Germinal center (tissue), 1 donor: ENCODE measurements around the gene CNGB1.
A peak's percentile ranks its signal among the peaks of the same experiment; 100 is the strongest.
"Not testable (repeated sequence)": the region's sequence is repeated elsewhere in the genome, so short reads cannot be mapped to it uniquely, and the experiment has no call there.

Experiments used
- DNase-seq: peaks from one replicate; pipeline ENCODE4 v3.0.0; 2012; ENCODE audit warnings: mixed read lengths, low spot score

The CNGB1 gene

DNA sequence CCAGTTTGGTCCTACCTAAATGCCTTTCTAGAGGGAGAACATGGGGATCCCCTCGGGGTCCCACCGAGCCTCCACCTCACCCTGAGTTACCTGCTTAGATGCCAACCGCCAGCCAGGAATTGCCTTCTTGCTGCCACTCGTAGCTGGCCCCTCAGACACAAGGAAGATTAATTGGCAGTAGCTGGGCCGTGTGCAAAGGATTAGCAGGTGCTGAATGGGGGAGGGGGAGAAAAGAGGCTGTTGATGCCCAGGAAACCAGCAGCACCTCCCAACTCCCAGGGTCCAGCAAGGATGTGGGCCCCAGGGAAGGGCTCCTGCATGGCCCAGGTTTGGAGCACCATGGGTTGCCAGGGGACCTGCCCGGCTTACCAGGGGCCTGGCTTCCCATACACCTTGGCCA, at the start of gene CNGB1:
Gene CNGB1 (minus strand): TSS at position 159 of the 400 bp plus-strand sequence. CDS start 3,842 bp downstream, outside the sequence.
- no peak for DNase-seq

DNA sequence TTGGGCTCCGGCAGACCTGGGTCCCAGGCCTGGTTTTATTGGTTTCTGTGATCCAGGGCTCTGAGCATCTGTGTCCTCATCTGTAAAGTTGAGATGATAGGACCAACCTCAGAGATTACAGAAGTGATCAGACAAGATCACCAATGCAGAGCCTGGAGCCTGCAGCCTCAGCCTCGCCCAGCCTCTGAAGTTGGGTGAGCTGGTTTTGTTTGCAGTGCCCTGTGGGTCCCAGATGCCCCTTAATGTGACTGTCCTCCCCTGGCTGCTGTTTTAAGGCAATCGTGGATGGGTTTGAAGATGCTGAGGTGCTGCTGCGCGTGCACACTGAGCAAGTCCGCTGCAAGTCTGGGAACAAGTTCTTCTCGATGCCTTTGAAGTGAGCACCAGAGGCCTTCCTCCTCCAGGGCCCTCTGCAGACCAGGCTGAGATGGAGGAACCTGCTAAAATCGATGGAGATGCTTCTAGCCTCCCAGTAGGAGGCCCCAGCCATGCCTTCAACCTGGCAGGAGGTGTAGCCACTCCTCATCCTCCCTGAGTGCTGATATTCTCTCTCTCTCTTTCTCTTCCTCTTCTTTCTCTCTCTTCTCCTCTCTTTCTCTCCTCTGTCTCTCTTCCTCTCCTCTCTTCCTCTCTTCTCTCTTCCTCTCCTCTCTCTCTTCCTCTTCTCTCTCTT, 49.1 kb upstream of the CNGB1 start:
- DNase-seq = no peak

- DNase-seq = no peak
These were observed 47.9 kb upstream of the CNGB1 start for GRCh38 chr16:58018803-58019202.

GRCh38 chr16:58016840-58017446, 46.0 kb upstream of the CNGB1 start:
- no peak for DNase-seq

GRCh38 chr16:58013201-58013956, 42.5 kb upstream of the CNGB1 start:
- DNase-seq = no peak

GRCh38 chr16:58012481-58012880, 41.6 kb upstream of the CNGB1 start:
- no peak for DNase-seq

DNA sequence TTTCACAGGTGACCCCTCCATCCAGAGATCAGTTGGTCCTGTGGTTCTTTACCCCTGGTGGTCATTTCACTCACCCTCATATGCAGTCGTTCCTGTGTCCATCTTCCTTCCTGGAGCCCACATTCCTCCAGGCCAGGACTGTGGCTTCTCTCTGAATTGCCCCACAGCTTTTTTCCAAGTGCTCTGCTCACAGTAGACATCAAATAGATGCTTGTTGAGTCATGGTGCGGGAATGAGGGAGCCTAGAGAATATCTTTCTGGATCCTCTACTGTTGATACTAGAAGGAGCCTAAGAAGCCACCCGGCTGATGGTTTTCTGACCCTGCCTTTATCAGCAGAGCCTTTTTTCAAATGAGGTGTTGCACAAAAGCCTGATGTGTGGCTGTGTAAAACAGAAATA, 40.7 kb upstream of the CNGB1 start:
- DNase-seq = no peak

DNA sequence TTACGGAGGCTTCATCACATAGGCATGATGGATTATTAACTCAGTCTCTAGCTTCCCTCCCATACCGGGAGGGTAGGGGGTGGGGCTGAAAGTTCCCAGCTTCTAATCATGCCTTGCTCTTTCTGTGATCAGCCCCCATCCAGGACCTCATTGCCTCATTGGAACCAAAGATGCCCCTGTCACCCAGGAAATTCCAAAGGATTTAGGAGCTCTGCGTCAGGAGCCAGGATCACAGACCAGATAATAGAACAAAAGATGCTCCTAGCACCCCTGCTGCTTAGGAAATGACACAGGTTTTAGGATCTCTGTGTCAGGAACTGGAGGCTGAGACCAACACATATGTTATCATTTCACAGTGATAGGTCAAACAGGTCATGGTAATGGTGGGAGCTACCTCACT, 40.0 kb upstream of the CNGB1 start:
- DNase-seq = no peak

GRCh38 chr16:58009856-58010416, 39.0 kb upstream of the CNGB1 start:
- no peak for DNase-seq

DNA sequence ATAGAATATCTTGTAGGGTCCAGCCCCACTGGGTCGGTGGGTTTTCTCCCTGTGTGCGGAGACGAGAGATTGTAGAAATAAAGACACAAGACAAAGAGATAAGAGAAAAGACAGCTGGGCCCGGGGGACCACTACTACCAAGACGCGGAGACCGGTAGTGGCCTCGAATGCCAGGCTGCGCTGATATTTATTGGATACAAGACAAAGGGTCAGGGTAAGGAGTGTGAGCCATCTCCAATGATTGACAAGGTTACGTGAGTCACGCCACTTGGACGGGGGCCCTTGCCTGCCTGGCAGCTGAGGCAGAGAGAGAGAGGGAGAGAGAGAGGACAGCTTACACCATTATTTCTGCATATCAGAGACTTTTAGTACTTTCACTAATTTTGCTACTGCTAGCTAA, 33.8 kb upstream of the CNGB1 start:
- not testable (repeated sequence) for DNase-seq

DNA sequence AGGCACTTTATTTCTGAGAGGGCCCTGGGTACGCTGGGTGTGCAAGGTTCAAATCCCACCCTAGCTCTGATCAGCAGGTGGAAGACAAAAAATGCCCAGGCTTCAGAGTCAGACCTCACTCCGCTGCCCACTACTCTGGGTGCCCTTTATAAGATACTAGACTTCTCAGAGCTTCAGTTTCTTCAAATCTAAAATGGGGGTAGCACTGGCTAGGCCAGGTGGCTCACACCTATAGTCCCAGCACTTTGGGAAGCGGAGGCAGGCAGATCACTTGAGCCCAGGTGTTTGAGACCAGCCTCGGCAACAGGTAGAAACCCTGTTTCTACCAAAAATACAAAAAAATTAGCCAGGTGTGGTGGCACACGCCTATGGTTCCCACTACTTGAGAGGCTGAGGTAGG, 32.0 kb upstream of the CNGB1 start:
- no peak for DNase-seq

GRCh38 chr16:58002416-58002800, 31.5 kb upstream of the CNGB1 start:
- no peak for DNase-seq

GRCh38 chr16:58001781-58002415, 31.0 kb upstream of the CNGB1 start:
- no peak for DNase-seq

DNA sequence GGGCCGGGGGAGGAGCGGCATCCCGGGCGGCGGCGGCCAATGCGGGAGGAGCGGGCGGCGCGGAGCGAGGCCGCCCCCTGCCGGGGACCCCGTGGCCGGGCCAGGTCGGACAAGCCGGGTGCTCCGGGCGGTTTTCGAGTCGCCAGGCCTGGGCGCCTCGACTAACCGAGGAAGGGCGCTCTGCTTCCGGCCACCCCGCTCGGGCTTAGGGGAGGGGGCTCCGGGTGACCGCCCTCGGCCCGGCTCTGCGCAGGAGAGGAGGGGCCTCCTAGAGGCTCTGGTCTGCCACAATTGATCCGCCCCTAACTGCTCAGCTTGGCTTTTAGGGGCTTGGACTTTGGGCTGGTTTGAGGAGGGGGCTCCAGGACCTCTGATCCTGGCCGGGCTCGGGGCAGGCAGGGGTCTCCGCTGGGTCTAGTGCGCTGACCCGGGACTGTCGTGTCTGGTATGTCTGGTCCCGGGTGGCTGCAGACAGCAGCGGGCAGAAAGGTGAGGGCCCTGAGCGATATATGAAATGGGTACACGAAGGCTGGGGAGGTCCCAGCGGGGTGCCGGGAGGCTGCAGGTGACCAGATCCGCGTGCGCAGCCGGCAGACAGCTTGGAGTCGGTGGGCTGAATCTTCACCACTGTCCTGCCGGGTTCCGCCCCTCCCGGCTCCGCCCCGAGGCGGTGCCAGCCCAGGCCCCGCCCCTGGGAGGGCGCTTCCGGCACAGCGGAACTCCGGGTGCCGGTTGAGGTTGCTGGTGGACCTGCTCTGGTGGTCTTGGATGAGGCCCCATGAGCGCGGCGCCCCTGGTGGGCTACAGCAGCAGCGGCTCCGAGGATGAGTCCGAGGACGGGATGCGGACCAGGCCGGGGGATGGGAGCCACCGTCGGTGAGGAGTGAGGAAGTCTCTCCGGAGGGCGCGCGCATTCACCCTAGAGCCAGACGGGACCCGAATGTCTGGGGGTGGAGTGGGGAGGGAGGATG, 30.1 kb upstream of the CNGB1 start, which contains the start of gene USB1:
Gene USB1 (plus strand): TSS at position 702 of the 971 bp plus-strand sequence. CDS start 77 bp downstream, at position 779.
- peak; percentile 97 for DNase-seq

DNA sequence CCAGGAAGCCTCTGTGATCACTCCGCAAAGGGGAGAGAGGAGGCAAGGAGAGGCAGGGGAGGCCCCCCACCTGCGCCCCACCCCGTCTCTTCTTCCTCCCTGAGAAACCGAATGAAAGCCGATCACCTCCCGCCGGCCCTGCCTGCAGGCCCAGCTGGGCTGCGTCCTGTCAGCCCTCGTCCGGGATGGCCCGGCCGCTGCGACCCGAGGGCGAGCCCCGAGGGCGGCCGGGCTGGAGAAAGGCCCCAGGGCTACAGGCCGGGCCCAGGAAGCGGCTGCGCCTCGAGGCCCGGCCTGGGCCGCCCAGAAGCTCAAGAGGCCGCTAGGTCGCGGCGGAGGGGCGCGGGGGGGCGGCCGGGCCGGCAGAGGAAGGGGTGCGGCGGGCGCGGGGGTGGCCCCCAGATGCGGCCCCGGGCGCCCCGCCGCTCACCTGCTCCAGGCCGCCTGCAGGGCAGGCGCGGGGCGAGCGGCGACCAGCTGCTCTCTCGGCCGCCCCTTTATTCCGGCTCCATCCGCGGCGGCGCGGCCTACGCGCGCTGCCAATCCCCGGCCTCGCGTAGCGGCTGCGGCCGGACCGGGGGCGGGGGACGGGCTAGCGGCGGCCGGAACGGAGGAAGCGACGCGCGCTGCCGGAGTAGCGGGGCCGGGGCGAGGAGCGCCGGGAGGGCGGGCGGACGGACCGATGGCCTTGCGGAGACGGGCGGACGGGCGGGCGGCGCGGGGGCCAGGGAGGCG, 29.2 kb upstream of the CNGB1 start, which contains the start of gene ZNF319:
Gene ZNF319 (minus strand): TSS at position 702 of the 735 bp plus-strand sequence. CDS start 2,407 bp downstream, outside the sequence.
- no peak for DNase-seq

GRCh38 chr16:57999366-57999970, 28.5 kb upstream of the CNGB1 start:
- DNase-seq = peak; percentile 38

DNA sequence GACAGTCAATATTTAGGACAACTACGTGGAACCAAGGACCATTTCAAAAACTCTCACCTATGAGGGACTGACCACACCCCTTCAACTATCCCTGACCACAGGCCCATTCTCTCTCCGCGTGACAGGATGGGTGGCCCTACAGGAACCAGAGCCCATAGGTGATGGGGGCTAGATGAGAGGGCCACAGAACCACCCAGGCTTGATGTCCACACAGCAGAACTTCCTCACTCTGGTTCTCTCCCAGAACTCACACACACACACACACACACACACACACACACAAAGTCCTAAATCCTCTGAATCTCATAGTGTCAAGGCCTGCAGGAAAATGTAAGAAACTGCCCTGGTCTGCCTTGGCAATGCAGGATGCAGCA, 28.1 kb upstream of the CNGB1 start:
- DNase-seq = no peak

GRCh38 chr16:57998486-57998885, 27.6 kb upstream of the CNGB1 start:
- no peak for DNase-seq

- no peak for DNase-seq
These were observed 26.8 kb upstream of the CNGB1 start for GRCh38 chr16:57997528-57998265.
